HG03103 (cell line): Measurements from ENCODE around the gene SYNDIG1L.

Experiments used
- ATAC-seq: cut with Tn5 transposase; IDR thresholded peaks from one replicate; pipeline ENCODE4 v1.9.1; 2021; ENCODE audit warnings: low read depth; ENCODE audit not compliant: unreplicated experiment

Gene SYNDIG1L

GRCh38 chr14:74429991-74430390 lies 4.0 kb upstream of the SYNDIG1L start:
- no peak for ATAC-seq

GRCh38 chr14:74429221-74429691 lies 3.2 kb upstream of the SYNDIG1L start:
- no peak for ATAC-seq

- no peak for ATAC-seq
These were observed 1.6 kb upstream of the SYNDIG1L start for GRCh38 chr14:74427651-74428050.

GRCh38 chr14:74425525-74426201 lies 347 bp downstream of the SYNDIG1L start:
- no peak for ATAC-seq

GRCh38 chr14:74424606-74425005 lies 1.4 kb downstream of the SYNDIG1L start:
- ATAC-seq, result no peak

GRCh38 chr14:74423246-74423645 lies 2.8 kb downstream of the SYNDIG1L start:
- ATAC-seq, result no peak

- ATAC-seq, result no peak
These were observed 4.0 kb downstream of the SYNDIG1L start for GRCh38 chr14:74421981-74422380.

GRCh38 chr14:74419086-74419485 lies 6.9 kb downstream of the SYNDIG1L start:
- no peak for ATAC-seq

GRCh38 chr14:74418031-74418430 lies 8.0 kb downstream of the SYNDIG1L start:
- no peak for ATAC-seq

GRCh38 chr14:74417611-74418010 lies 8.4 kb downstream of the SYNDIG1L start:
- ATAC-seq, result no peak

GRCh38 chr14:74417201-74417600 lies 8.8 kb downstream of the SYNDIG1L start:
- no peak for ATAC-seq

- ATAC-seq, result no peak
These were observed 10.9 kb downstream of the SYNDIG1L start for GRCh38 chr14:74415115-74415437.

- no peak for ATAC-seq
These were observed 11.5 kb downstream of the SYNDIG1L start for GRCh38 chr14:74414403-74415114.

- no peak for ATAC-seq
These were observed 12.4 kb downstream of the SYNDIG1L start for GRCh38 chr14:74413627-74414026.

- ATAC-seq, result no peak
These were observed 13.3 kb downstream of the SYNDIG1L start for GRCh38 chr14:74412753-74413152.

GRCh38 chr14:74411671-74412070 lies 14.3 kb downstream of the SYNDIG1L start:
- no peak for ATAC-seq

GRCh38 chr14:74409441-74409840 lies 16.6 kb downstream of the SYNDIG1L start:
- ATAC-seq, result no peak

- ATAC-seq, result no peak
These were observed 17.1 kb downstream of the SYNDIG1L start for GRCh38 chr14:74408870-74409269.

- no peak for ATAC-seq
These were observed 18.2 kb downstream of the SYNDIG1L start for GRCh38 chr14:74407801-74408154.

- no peak for ATAC-seq
These were observed 18.8 kb downstream of the SYNDIG1L start for GRCh38 chr14:74407021-74407800.

- ATAC-seq, result no peak
These were observed 20.3 kb downstream of the SYNDIG1L start for GRCh38 chr14:74405663-74406062.

GRCh38 chr14:74404435-74404834 lies 21.6 kb downstream of the SYNDIG1L start:
- ATAC-seq, result no peak
